H1 (cell line): ENCODE measurements around the gene ATP1A1. TPM values are rescaled to one million over a fixed set of nuclear protein-coding genes. Genes with fewer than 3 reads are reported as not detected.

Experiments
- CTCF ChIA-PET: fragments of 300-600 bp; sonication (Branson Sonifier 250); formaldehyde crosslinking; loops from one replicate; lab custom pipeline; 2021; ENCODE audit not compliant: partially characterized antibody; lab: Charles Lee
- POLR2A ChIA-PET: fragments of 300-600 bp; sonication (Branson Sonifier 250); formaldehyde crosslinking; loops from one replicate; lab custom pipeline; 2021; ENCODE audit warnings: inconsistent platforms; ENCODE audit not compliant: partially characterized antibody; lab: Charles Lee
- DNase-seq, 2 experiments: peaks; one replicate each; pipeline versions ENCODE4 v3.0.0 to v3.0.0-alpha.2; 2010 to 2022; ENCODE audit warnings: low spot score in 2 of 2, low read depth in 1 of 2, mixed read lengths in 1 of 2
- FAIRE-seq: peaks from 2 replicates; lab custom pipeline; 2011; peaks lifted over from hg19 to GRCh38; lab: Jason Lieb, UNC
- H2AFZ ChIP-seq: 2 replicates; pipeline ENCODE4 v1.8.1; 2012; ENCODE audit warnings: low read length, inconsistent platforms
- H2AK5ac ChIP-seq: 2 replicates; pipeline ENCODE4 v1.6.1; 2013; ENCODE audit warnings: low read depth, low read length
- H2BK120ac ChIP-seq: replicated peaks from 2 replicates; pipeline ENCODE3; 2013; ENCODE audit warnings: low read depth, low read length, inconsistent platforms
- H2BK12ac ChIP-seq: 2 replicates; pipeline ENCODE4 v1.6.1; 2013; ENCODE audit warnings: low read depth, low read length
- H2BK15ac ChIP-seq: 2 replicates; pipeline ENCODE4 v1.6.1; 2013; ENCODE audit warnings: low read length
- H2BK20ac ChIP-seq: 2 replicates; pipeline ENCODE4 v1.6.1; 2013; ENCODE audit warnings: low read length
- H2BK5ac ChIP-seq: 2 replicates; pipeline ENCODE4 v1.6.1; 2013; ENCODE audit warnings: low read depth, low read length
- H3K14ac ChIP-seq: 2 replicates; pipeline ENCODE4 v1.6.1; 2013; ENCODE audit warnings: inconsistent platforms; ENCODE audit not compliant: insufficient read length
- H3K18ac ChIP-seq: 2 replicates; pipeline ENCODE4 v1.6.1; 2013; ENCODE audit warnings: low read length; ENCODE audit errors: extremely low read depth
- H3K23ac ChIP-seq: 2 replicates; pipeline ENCODE4 v1.6.1; 2013; ENCODE audit warnings: inconsistent platforms; ENCODE audit not compliant: insufficient read length
- H3K23me2 ChIP-seq: 2 replicates; pipeline ENCODE4 v1.6.1; 2013; ENCODE audit warnings: low read depth, low read length
- H3K27ac ChIP-seq: 2 replicates; pipeline ENCODE4 v1.6.1; 2011; ENCODE audit warnings: low read depth, low read length, inconsistent platforms
- H3K27me3 ChIP-seq, 4 experiments: replicated peaks in 1 of 4; 1 replicate in 1 of 4; 2 replicates in 3 of 4; pipeline versions ENCODE4 v1.6.1 to v1.8.1; 2011 to 2013; ENCODE audit warnings: low read length in 3 of 4, mild to moderate bottlenecking in 3 of 4, inconsistent platforms in 2 of 4, mixed read lengths in 2 of 4, moderate library complexity in 1 of 4; ENCODE audit not compliant: control insufficient read depth in 3 of 4, insufficient read depth in 3 of 4; ENCODE audit errors: extremely low read depth in 1 of 4
- H3K36me3 ChIP-seq, 4 experiments: 2 replicates each; pipeline versions ENCODE4 v1.6.1 to v1.8.1; 2011 to 2013; ENCODE audit warnings: mild to moderate bottlenecking in 4 of 4, low read length in 3 of 4, moderate library complexity in 2 of 4, control low read depth in 1 of 4, inconsistent platforms in 1 of 4; ENCODE audit not compliant: insufficient read depth in 4 of 4, control insufficient read depth in 2 of 4
- H3K4ac ChIP-seq: replicated peaks from 2 replicates; pipeline ENCODE3; 2013; ENCODE audit warnings: low read length, low read depth, mixed read lengths, inconsistent platforms; ENCODE audit not compliant: insufficient read length
- H3K4me1 ChIP-seq, 4 experiments: replicated peaks in 1 of 4; 1 replicate in 1 of 4; 2 replicates in 3 of 4; pipeline versions ENCODE4 v1.6.1 to v1.8.1; 2011 to 2013; ENCODE audit warnings: low read length in 3 of 4, inconsistent platforms in 2 of 4, mixed read lengths in 1 of 4; ENCODE audit not compliant: insufficient read depth in 4 of 4, control insufficient read depth in 3 of 4
- H3K4me2 ChIP-seq, 2 experiments: 2 replicates each; pipeline versions ENCODE4 v1.6.1 to v1.8.1; 2011 to 2013; ENCODE audit warnings: low read depth in 2 of 2, low read length in 2 of 2, control low read depth in 1 of 2, inconsistent platforms in 1 of 2, mild to moderate bottlenecking in 1 of 2; ENCODE audit not compliant: insufficient read depth in 1 of 2
- H3K4me3 ChIP-seq, 4 experiments: fragments of 200-600, 300-600 bp in 1 of 4; sonication (generic), shearing (Covaris generic), sonication (Bioruptor Twin) in 1 of 4; 2 replicates each; pipeline versions ENCODE4 v1.5.1 to v1.8.1; 2011 to 2016; ENCODE audit warnings: low read length in 4 of 4, low read depth in 3 of 4, control low read depth in 2 of 4, inconsistent platforms in 2 of 4, mild to moderate bottlenecking in 2 of 4, mixed read lengths in 1 of 4, moderate library complexity in 1 of 4; ENCODE audit not compliant: insufficient read depth in 2 of 4; ENCODE audit errors: extremely low read depth in 1 of 4
- H3K56ac ChIP-seq: replicated peaks from 2 replicates; pipeline ENCODE3; 2013; ENCODE audit warnings: low read depth, mild to moderate bottlenecking, mixed read lengths, low read length, inconsistent platforms; ENCODE audit not compliant: insufficient read length
- H3K79me1 ChIP-seq: 2 replicates; pipeline ENCODE4 v1.6.1; 2013; ENCODE audit warnings: low read depth, low read length, control low read depth
- H3K79me2 ChIP-seq, 2 experiments: 2 replicates each; pipeline versions ENCODE4 v1.6.1 to v1.8.1; 2012 to 2013; ENCODE audit warnings: low read length in 2 of 2, mild to moderate bottlenecking in 2 of 2, inconsistent platforms in 1 of 2; ENCODE audit not compliant: insufficient read depth in 2 of 2, control insufficient read depth in 1 of 2
- H3K9ac ChIP-seq, 4 experiments: replicated peaks in 1 of 4; 1 replicate in 1 of 4; 2 replicates in 3 of 4; pipeline versions ENCODE4 v1.6.1 to v1.8.1; 2011 to 2013; ENCODE audit warnings: low read depth in 3 of 4, low read length in 3 of 4, control low read depth in 2 of 4, mild to moderate bottlenecking in 2 of 4, moderate library complexity in 2 of 4, inconsistent platforms in 1 of 4; ENCODE audit errors: extremely low read depth in 1 of 4
- H3K9me3 ChIP-seq, 2 experiments: 2 replicates each; pipeline versions ENCODE4 v1.6.1 to v1.8.1; 2012 to 2013; ENCODE audit warnings: mild to moderate bottlenecking in 2 of 2, moderate library complexity in 2 of 2, control low read depth in 1 of 2, inconsistent platforms in 1 of 2, low read depth in 1 of 2, low read length in 1 of 2, mixed read lengths in 1 of 2; ENCODE audit not compliant: insufficient read depth in 2 of 2
- H4K20me1 ChIP-seq, 2 experiments: replicated peaks in 1 of 2; 2 replicates each; pipeline versions ENCODE3 to v1.8.1; 2011 to 2013; ENCODE audit warnings: inconsistent platforms in 2 of 2, low read length in 2 of 2, mild to moderate bottlenecking in 1 of 2; ENCODE audit not compliant: insufficient read depth in 2 of 2, control insufficient read depth in 1 of 2
- H4K5ac ChIP-seq: 2 replicates; pipeline ENCODE4 v1.6.1; 2013; ENCODE audit warnings: low read length, low read depth, mixed read lengths, inconsistent platforms; ENCODE audit not compliant: insufficient read length
- H4K8ac ChIP-seq: 2 replicates; pipeline ENCODE4 v1.8.0; 2013; ENCODE audit warnings: mild to moderate bottlenecking, moderate library complexity, low read length, inconsistent platforms; ENCODE audit not compliant: insufficient read depth; ENCODE audit errors: extremely low read depth
- H4K91ac ChIP-seq: replicated peaks from 2 replicates; pipeline ENCODE3; 2013; ENCODE audit warnings: low read length, mixed read lengths, inconsistent platforms; ENCODE audit not compliant: insufficient read length
- CBX8 ChIP-seq: fragments of 300-800, 300-1000 bp; sonication (generic); IDR thresholded peaks from 2 replicates; pipeline ENCODE4 v1.7.1; 2016; ENCODE audit warnings: low read depth, low read length, borderline replicate concordance
- CHD1 ChIP-seq: IDR thresholded peaks from 2 replicates; pipeline ENCODE4 v1.6.1; 2012; ENCODE audit warnings: low read depth, low read length, improper control_type of control experiment
- CTBP2 ChIP-seq: IDR thresholded peaks from 2 replicates; pipeline ENCODE4 v1.7.0; 2011; ENCODE audit warnings: borderline replicate concordance, mild to moderate bottlenecking, moderate library complexity, mixed read lengths, low read length; ENCODE audit not compliant: insufficient read depth, insufficient read length
- EGR1 ChIP-seq: IDR thresholded peaks from 2 replicates; pipeline ENCODE4 v1.6.1; 2011; ENCODE audit warnings: low read depth, low read length, borderline replicate concordance
- NRF1 ChIP-seq: IDR thresholded peaks from 2 replicates; pipeline ENCODE4 v1.6.1; 2011; ENCODE audit warnings: mild to moderate bottlenecking, low read depth, low read length, improper control_type of control experiment
- PHF8 ChIP-seq: fragments of 200-600 bp; sonication (generic); conservative IDR thresholded peaks from 2 replicates; pipeline ENCODE4 v1.7.1; 2012; ENCODE audit warnings: low read depth, mild to moderate bottlenecking, inconsistent platforms, low read length, moderate library complexity
- POU5F1 ChIP-seq: IDR thresholded peaks from 2 replicates; pipeline ENCODE4 v1.6.1; 2011; ENCODE audit warnings: low read depth, mild to moderate bottlenecking, low read length, moderate library complexity
- RBBP5 ChIP-seq: IDR thresholded peaks from 2 replicates; pipeline ENCODE4 v1.7.1; 2012; ENCODE audit warnings: low read depth, mild to moderate bottlenecking, inconsistent platforms, low read length, moderate library complexity, borderline replicate concordance
- TAF1 ChIP-seq: IDR thresholded peaks from 2 replicates; pipeline ENCODE4 v1.6.1; 2011; ENCODE audit warnings: mild to moderate bottlenecking, low read depth, low read length
- TAF7 ChIP-seq: optimal IDR thresholded peaks from 2 replicates; pipeline ENCODE3; 2011; ENCODE audit warnings: low read depth, mild to moderate bottlenecking, inconsistent platforms, low read length, moderate library complexity, borderline replicate concordance
- WGBS, 2 experiments: shearing (Covaris generic) in 1 of 2; methylation state at CpG; one replicate each; pipeline versions ENCODE4 v1.1.6 to v1.1.7; 2013 to 2015; ENCODE audit warnings: low lambda C conversion rate in 2 of 2, mixed read lengths in 2 of 2, inconsistent platforms in 1 of 2, low coverage in 1 of 2, missing lambda C conversion rate in 1 of 2; ENCODE audit not compliant: insufficient replicate concordance in 2 of 2, insufficient coverage in 1 of 2, insufficient read length in 1 of 2; ENCODE audit errors: extremely low coverage in 1 of 2, missing lambda C conversion rate in 1 of 2; 5-methylcytosine and 5-hydroxymethylcytosine counted together
- polyA plus RNA-seq, 7 experiments: library from polyadenylated mRNA; depleted of rRNA in 3 of 7; stranded (reverse) in 5 of 7; unstranded in 2 of 7; fragments of >200 nt in 5 of 7; fragments of 200-250 nt in 2 of 7; gene quantifications; 1 replicate in 5 of 7; 2 replicates in 1 of 7; 4 replicates in 1 of 7; pipeline versions ENCODE4 v1.2.1 to v1.2.3, GENCODE V29; 2011 to 2013; ENCODE audit warnings: missing spikeins in 2 of 7, mixed read lengths in 2 of 7
- total RNA-seq: library from RNA; stranded (reverse); fragmentation: NEBNext Ultra II Directional; extraction: Animal tissue kit (Norgen Biotek cat#: 25700); gene quantifications from 2 replicates; pipeline ENCODE4 v1.2.1, GENCODE V29; 2021
- TF ChIP-seq, protein P1 (sequence below), 3 experiments: IDR thresholded peaks; 1 replicate in 2 of 3; 2 replicates in 1 of 3; pipeline versions ENCODE4 v1.5.1 to v1.6.1; 2011; ENCODE audit warnings: low read length in 3 of 3, mild to moderate bottlenecking in 3 of 3, inconsistent platforms in 2 of 3, low read depth in 1 of 3, moderate library complexity in 1 of 3; ENCODE audit not compliant: insufficient read depth in 1 of 3; ENCODE audit errors: control extremely low read depth in 1 of 3

The ATP1A1 gene
- total and polyA plus RNA-seq, 2 of the 8 experiments (the other 6 are each of a cell fraction or from before 2014, with no cell fraction given): 222 to 325 TPM

DNA sequence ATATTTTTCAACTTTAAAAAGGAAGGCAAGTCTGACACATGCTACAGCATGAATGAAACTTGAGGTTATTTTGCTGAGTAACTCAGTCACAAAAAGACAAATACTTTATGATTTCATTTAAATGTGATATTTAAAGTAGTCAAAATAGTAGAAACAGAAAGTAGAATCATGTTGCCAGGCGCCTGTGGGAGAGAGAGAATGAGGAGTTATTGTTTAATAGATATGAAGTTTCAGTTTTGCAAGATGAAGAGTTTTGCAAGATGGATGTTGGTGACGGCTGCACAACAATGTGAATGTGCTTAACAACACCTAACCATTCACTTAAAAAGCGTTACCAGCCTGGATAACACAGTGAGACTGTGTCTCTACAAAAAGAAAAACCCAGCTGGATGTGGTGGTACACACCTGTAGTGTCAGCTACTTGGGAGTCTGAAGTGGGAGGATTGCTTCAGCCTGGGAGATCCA, 20.7 kb upstream of the ATP1A1 start:
- Histone ChIP-seq H3K56ac (no peak overlapping the region), H2BK20ac (no peak overlapping the region), H3K9ac (no peak overlapping the region), H3K4ac (no peak overlapping the region), H3K79me2 (no peaks in the 10 kb centered on the region), H4K91ac (no peak overlapping the region), H2BK15ac (no peak overlapping the region), H3K23me2 (no peaks in the 10 kb centered on the region), H2AK5ac (no peak overlapping the region), H3K4me1 (peaks cover 0 to 5% (median 0%) of the 10 kb centered on the region in 4 experiments; a peak in 2 of 7 replicates), H2BK120ac (no peak overlapping the region), H3K14ac (no peak overlapping the region), H4K8ac (no peak overlapping the region), H3K18ac (no peak overlapping the region), H4K20me1 (no peaks in the 10 kb centered on the region), H3K4me2 (no peak overlapping the region), H3K23ac (no peak overlapping the region), H3K27ac (no peak overlapping the region), H3K9me3 (no peaks in the 10 kb centered on the region), H3K27me3 (no peaks in the 10 kb centered on the region), H2AFZ (0 out of 2 replicates have a peak overlapping the region, but pooled peaks have one; percentile 85), H3K36me3 (no peaks in the 10 kb centered on the region), H2BK5ac (no peak overlapping the region), H3K79me1 (no peaks in the 10 kb centered on the region), H4K5ac (no peak overlapping the region), H2BK12ac (no peak overlapping the region), H3K4me3 (no peak overlapping the region)
- FAIRE-seq (no peak), DNase-seq (no peak)
- POLR2A ChIA-PET: interaction anchor here (0.6 to 1.0 kb wide), 2 partner anchors 18 to 1278 kb away, joined by 3 to 4 read pairs; no protein-coding TSS in a partner anchor
- WGBS, 2 experiments: 85% methylated on average over 3 of the region's 3 CpGs; no CpG with 5 or more reads in 1 of the 2 experiments
- CTCF ChIA-PET: no interaction called here
- TF ChIP-seq CBX8: no peak
- no peak for TF ChIP-seq TAF1
- TF ChIP-seq NRF1: no peak
- no peak for TF ChIP-seq CHD1
- no peak for TF ChIP-seq RBBP5
- TF ChIP-seq EGR1: no peak
- no peak for TF ChIP-seq PHF8
- no peak for TF ChIP-seq CTBP2
- TF ChIP-seq POU5F1: no peak
- TF ChIP-seq, protein P1, sequence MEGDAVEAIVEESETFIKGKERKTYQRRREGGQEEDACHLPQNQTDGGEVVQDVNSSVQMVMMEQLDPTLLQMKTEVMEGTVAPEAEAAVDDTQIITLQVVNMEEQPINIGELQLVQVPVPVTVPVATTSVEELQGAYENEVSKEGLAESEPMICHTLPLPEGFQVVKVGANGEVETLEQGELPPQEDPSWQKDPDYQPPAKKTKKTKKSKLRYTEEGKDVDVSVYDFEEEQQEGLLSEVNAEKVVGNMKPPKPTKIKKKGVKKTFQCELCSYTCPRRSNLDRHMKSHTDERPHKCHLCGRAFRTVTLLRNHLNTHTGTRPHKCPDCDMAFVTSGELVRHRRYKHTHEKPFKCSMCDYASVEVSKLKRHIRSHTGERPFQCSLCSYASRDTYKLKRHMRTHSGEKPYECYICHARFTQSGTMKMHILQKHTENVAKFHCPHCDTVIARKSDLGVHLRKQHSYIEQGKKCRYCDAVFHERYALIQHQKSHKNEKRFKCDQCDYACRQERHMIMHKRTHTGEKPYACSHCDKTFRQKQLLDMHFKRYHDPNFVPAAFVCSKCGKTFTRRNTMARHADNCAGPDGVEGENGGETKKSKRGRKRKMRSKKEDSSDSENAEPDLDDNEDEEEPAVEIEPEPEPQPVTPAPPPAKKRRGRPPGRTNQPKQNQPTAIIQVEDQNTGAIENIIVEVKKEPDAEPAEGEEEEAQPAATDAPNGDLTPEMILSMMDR (IDR thresholded peaks at IDR 0.05; ENCODE audit: control extremely low read depth in 1 of 3, insufficient read depth in 1 of 3, low read depth in 1 of 3, low read length in 3 of 3): no peak
- no peak for TF ChIP-seq TAF7
